ENCODE results near the gene TAB2. TPM values are rescaled to one million over a fixed set of nuclear protein-coding genes. Genes with fewer than 3 reads are reported as not detected.

TAB2 gene
- total RNA-seq, 1 experiment from 2014 or later = 56.7 TPM

DNA sequence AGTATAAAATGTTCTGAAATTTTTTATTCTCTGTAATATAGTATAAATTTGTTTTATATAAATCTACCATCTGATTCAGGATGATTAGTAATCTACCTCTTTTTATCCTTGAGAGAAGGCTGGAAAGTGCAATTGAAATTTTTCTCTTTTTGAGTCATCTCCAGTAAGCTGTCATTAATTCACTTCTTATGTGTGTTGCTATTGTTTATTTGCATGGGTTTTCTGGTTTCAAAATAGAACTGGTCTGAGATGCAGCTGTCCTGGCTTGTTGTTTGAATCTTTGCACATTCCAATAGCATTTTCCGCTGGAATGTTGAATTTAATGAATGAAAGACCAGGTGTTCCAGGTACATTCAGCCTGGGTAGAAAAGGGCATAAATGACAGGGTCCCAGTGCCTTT lies 24.3 kb upstream of the TAB2 start:
- H3K79me2 ChIP-seq (ENCODE audit: insufficient read depth, low read length) = no peaks in the 10 kb centered on the region
- H3K9me3 ChIP-seq (ENCODE audit: control insufficient read depth in 1 of 2, insufficient read depth in 1 of 2, low read depth in 1 of 2, low read length in 2 of 2) = no peaks in the 10 kb centered on the region
- H3K9me2 ChIP-seq (ENCODE audit: insufficient read depth) = no peaks in the 10 kb centered on the region
- ChIA-PET CTCF (no interaction called here), POLR2A (no interaction called here), RAD21 (ENCODE audit: low non-redundant PET in 1 of 2, low total read pairs in 2 of 2, uncharacterized antibody in 2 of 2, unreplicated experiment in 2 of 2) (no interaction called here)
- no peak for DNase-seq (ENCODE audit: low read depth, low spot score)
- H3K27ac ChIP-seq (ENCODE audit: low read depth, low read length) = no peak overlapping the region
- BruUV-seq (replicated peaks) = no TSS peak
- H2AFZ ChIP-seq (ENCODE audit: low read depth, low read length, poor library complexity, severe bottlenecking) = no peak overlapping the region
- no peaks in the 10 kb centered on the region for H4K20me1 ChIP-seq (ENCODE audit: insufficient read depth)
- H3K4me1 ChIP-seq (ENCODE audit: control insufficient read depth in 1 of 2, insufficient read depth in 2 of 2, low read length in 2 of 2) = no peaks in the 10 kb centered on the region
- ATAC-seq = no peak
- no peak overlapping the region for H3K4me3 ChIP-seq (replicated peaks in 1 of 2; ENCODE audit: low read depth in 1 of 2, low read length in 2 of 2)
- no peak overlapping the region for H3K9ac ChIP-seq (ENCODE audit: low read length)
- intact Hi-C loops (cut with micrococcal nuclease) = no loop called here
- no peaks in the 10 kb centered on the region for H3K27me3 ChIP-seq (ENCODE audit: insufficient read depth, low read length)
- H3K36me3 ChIP-seq (ENCODE audit: control insufficient read depth in 1 of 2, insufficient read depth in 2 of 2, low read length in 2 of 2) = no peaks in the 10 kb centered on the region
- TF ChIP-seq CBX3 (IDR thresholded peaks at IDR 0.05; ENCODE audit: low read depth) (no peak), SIN3A (IDR thresholded peaks at IDR 0.05; ENCODE audit: low read depth) (no peak), EZH2phosphoT487 (IDR thresholded peaks at IDR 0.05; ENCODE audit: borderline replicate concordance) (no peak), RAD21 (IDR thresholded peaks at IDR 0.05; ENCODE audit: low read depth) (no peak), TCF7L2 (IDR thresholded peaks at IDR 0.05; ENCODE audit: borderline replicate concordance, extremely low read depth, insufficient read depth, insufficient read length) (no peak), CEBPB (IDR thresholded peaks at IDR 0.05; ENCODE audit: low read depth) (no peak)
- TF ChIP-seq, protein P1, sequence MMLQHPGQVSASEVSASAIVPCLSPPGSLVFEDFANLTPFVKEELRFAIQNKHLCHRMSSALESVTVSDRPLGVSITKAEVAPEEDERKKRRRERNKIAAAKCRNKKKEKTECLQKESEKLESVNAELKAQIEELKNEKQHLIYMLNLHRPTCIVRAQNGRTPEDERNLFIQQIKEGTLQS (IDR thresholded peaks at IDR 0.05) = no peak
- H3K4me2 ChIP-seq (ENCODE audit: low read length) = no peak overlapping the region

DNA sequence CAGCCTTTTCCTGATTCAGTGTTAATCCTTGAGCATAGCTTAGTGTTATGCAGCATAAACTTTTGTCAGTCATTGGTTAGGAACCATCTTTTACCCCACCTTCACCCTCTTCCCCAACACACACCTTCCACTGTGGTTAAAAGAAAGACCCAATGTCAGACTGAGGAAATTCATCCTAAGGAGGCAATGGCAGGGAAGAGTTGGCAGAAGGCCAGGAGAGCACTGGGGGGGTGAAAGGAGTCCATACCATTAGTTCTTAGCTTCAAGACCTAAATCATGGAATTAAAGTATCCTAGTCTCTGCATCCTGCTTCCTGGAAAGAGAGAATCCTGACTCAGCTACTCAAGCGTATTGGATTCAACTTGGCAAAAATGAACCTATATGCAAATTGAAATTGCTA lies 16.9 kb upstream of the TAB2 start:
- Histone ChIP-seq H3K27me3 (ENCODE audit: insufficient read depth, low read length) (no peaks in the 10 kb centered on the region), H3K36me3 (ENCODE audit: control insufficient read depth in 1 of 2, insufficient read depth in 2 of 2, low read length in 2 of 2) (no peaks in the 10 kb centered on the region), H3K4me1 (ENCODE audit: control insufficient read depth in 1 of 2, insufficient read depth in 2 of 2, low read length in 2 of 2) (no peaks in the 10 kb centered on the region), H3K27ac (ENCODE audit: low read depth, low read length) (no peak overlapping the region), H4K20me1 (ENCODE audit: insufficient read depth) (no peaks in the 10 kb centered on the region), H3K9ac (ENCODE audit: low read length) (no peak overlapping the region), H2AFZ (ENCODE audit: low read depth, low read length, poor library complexity, severe bottlenecking) (no peak overlapping the region), H3K9me3 (ENCODE audit: control insufficient read depth in 1 of 2, insufficient read depth in 1 of 2, low read depth in 1 of 2, low read length in 2 of 2) (no peaks in the 10 kb centered on the region), H3K4me3 (replicated peaks in 1 of 2; ENCODE audit: low read depth in 1 of 2, low read length in 2 of 2) (no peak overlapping the region), H3K79me2 (ENCODE audit: insufficient read depth, low read length) (no peaks in the 10 kb centered on the region), H3K9me2 (ENCODE audit: insufficient read depth) (no peaks in the 10 kb centered on the region), H3K4me2 (ENCODE audit: low read length) (no peak overlapping the region)
- ChIA-PET RAD21 (ENCODE audit: low non-redundant PET in 1 of 2, low total read pairs in 2 of 2, uncharacterized antibody in 2 of 2, unreplicated experiment in 2 of 2) (no interaction called here), CTCF (no interaction called here), POLR2A (no interaction called here)
- TF ChIP-seq EZH2phosphoT487 (IDR thresholded peaks at IDR 0.05; ENCODE audit: borderline replicate concordance) = no peak
- TF ChIP-seq, protein P2, sequence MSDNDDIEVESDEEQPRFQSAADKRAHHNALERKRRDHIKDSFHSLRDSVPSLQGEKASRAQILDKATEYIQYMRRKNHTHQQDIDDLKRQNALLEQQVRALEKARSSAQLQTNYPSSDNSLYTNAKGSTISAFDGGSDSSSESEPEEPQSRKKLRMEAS (IDR thresholded peaks at IDR 0.05) = no peak
- TF ChIP-seq ZNF274 (IDR thresholded peaks at IDR 0.05; ENCODE audit: low read depth, low read length) = no peak
- TF ChIP-seq, protein P3, sequence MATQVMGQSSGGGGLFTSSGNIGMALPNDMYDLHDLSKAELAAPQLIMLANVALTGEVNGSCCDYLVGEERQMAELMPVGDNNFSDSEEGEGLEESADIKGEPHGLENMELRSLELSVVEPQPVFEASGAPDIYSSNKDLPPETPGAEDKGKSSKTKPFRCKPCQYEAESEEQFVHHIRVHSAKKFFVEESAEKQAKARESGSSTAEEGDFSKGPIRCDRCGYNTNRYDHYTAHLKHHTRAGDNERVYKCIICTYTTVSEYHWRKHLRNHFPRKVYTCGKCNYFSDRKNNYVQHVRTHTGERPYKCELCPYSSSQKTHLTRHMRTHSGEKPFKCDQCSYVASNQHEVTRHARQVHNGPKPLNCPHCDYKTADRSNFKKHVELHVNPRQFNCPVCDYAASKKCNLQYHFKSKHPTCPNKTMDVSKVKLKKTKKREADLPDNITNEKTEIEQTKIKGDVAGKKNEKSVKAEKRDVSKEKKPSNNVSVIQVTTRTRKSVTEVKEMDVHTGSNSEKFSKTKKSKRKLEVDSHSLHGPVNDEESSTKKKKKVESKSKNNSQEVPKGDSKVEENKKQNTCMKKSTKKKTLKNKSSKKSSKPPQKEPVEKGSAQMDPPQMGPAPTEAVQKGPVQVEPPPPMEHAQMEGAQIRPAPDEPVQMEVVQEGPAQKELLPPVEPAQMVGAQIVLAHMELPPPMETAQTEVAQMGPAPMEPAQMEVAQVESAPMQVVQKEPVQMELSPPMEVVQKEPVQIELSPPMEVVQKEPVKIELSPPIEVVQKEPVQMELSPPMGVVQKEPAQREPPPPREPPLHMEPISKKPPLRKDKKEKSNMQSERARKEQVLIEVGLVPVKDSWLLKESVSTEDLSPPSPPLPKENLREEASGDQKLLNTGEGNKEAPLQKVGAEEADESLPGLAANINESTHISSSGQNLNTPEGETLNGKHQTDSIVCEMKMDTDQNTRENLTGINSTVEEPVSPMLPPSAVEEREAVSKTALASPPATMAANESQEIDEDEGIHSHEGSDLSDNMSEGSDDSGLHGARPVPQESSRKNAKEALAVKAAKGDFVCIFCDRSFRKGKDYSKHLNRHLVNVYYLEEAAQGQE (IDR thresholded peaks at IDR 0.05; ENCODE audit: low read depth) = no peak
- TF ChIP-seq ZFX (IDR thresholded peaks at IDR 0.05) = no peak
- no peak for TF ChIP-seq JUND (IDR thresholded peaks at IDR 0.05)
- no peak for TF ChIP-seq FOSL1 (IDR thresholded peaks at IDR 0.05; ENCODE audit: low read depth)
- TF ChIP-seq ELF1 (IDR thresholded peaks at IDR 0.05; ENCODE audit: borderline replicate concordance, low read depth) = no peak
- TF ChIP-seq SP1 (IDR thresholded peaks at IDR 0.05; ENCODE audit: low read depth) = no peak
- no peak for TF ChIP-seq RAD21 (IDR thresholded peaks at IDR 0.05; ENCODE audit: low read depth)
- TF ChIP-seq, protein P4, sequence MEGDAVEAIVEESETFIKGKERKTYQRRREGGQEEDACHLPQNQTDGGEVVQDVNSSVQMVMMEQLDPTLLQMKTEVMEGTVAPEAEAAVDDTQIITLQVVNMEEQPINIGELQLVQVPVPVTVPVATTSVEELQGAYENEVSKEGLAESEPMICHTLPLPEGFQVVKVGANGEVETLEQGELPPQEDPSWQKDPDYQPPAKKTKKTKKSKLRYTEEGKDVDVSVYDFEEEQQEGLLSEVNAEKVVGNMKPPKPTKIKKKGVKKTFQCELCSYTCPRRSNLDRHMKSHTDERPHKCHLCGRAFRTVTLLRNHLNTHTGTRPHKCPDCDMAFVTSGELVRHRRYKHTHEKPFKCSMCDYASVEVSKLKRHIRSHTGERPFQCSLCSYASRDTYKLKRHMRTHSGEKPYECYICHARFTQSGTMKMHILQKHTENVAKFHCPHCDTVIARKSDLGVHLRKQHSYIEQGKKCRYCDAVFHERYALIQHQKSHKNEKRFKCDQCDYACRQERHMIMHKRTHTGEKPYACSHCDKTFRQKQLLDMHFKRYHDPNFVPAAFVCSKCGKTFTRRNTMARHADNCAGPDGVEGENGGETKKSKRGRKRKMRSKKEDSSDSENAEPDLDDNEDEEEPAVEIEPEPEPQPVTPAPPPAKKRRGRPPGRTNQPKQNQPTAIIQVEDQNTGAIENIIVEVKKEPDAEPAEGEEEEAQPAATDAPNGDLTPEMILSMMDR (IDR thresholded peaks at IDR 0.05 in 2 of 3, conservative IDR thresholded peaks at IDR 0.05 in 1 of 3; ENCODE audit: borderline replicate concordance in 1 of 3, insufficient read depth in 1 of 3, low read depth in 2 of 3, low read length in 2 of 3) = no peak
- intact Hi-C loops (cut with micrococcal nuclease) = no loop called here
- ATAC-seq = no peak
- BruUV-seq (replicated peaks) = no TSS peak
- no peak for DNase-seq (ENCODE audit: low read depth, low spot score)

Data from HCT116 (cell line).